ENCODE measurements around the gene TAS2R3.

TAS2R3 gene

DNA sequence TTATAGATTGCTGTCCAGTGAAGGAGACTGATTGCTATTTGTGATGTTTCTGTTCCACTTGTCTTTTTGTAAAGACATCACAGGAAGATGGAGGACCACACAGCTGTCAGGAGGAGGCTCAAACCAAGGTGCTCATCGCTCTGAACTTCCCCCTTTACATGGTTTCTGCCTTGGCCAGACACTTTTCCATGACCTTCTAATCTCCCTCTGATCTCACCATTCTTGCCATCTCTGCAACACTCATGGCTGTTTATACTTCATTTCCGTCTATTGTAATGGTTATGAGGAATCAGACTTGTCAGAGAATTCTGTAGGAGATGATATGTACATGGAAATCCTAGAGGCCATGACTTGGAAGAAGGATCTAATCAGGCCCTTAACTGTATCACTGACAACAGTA lies 24.4 kb downstream of the TAS2R3 start:
- DNase-seq: no peak

DNA sequence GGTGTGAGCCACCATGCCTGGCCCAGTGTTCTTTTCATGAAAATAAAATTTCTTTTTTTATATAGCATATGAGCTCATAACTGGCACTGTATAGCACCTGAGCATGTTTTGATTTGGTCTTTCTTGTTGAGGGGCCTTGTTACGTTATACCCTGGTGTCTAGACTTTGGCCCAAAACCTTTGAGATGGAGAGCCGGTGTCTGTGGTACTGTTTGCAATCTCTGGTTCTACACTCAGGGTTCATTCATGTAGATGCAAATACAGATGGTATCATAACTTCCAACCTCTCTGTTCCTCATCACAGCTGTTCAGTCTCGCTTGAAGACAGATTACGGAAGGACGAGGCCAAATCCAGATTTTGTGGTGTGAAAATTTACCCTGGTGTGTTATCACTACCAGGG lies 26.0 kb downstream of the TAS2R3 start, which contains the start of gene TAS2R5:
TSS of gene TAS2R5 (plus strand) at position 301 of the 400 bp plus-strand sequence. CDS start 145 bp downstream, outside the sequence.
- no peak for DNase-seq

- no peak for DNase-seq
Observed at GRCh38 chr7:141792526-141792925, 28.6 kb downstream of the TAS2R3 start.
